Measurements from ENCODE around the gene AGMO. TPM values are rescaled to one million over a fixed set of nuclear protein-coding genes. Genes with fewer than 3 reads are reported as not detected.

AGMO gene
- total RNA-seq = not detected in 2 replicates

GRCh38 chr7:15561835-15562234, at the start of gene AGMO:
Gene AGMO (minus strand): TSS chr7:15562015.
- H3K27ac Mint-ChIP-seq = no peak within 1 kb of the TSS
- intact Hi-C loops (cut with micrococcal nuclease) = no loop called here
- peaks cover 12% of the 10 kb centered on the region for H3K9me3 Mint-ChIP-seq

GRCh38 chr7:15610503-15610902, 48.7 kb upstream of the AGMO start:
- Mint-ChIP-seq H3K36me3 (ENCODE audit: low read depth) (no peaks in the 10 kb centered on the region), H3K27ac (no peak overlapping the region), H3K4me1 (ENCODE audit: low read depth) (no peaks in the 10 kb centered on the region), H3K4me3 (ENCODE audit: low read depth) (no peak overlapping the region), H3K27me3 (ENCODE audit: low read depth) (no peaks in the 10 kb centered on the region), H3K9me3 (peaks cover 7% of the 10 kb centered on the region)
- intact Hi-C loops (cut with micrococcal nuclease) = no loop called here
- DNase-seq (ENCODE audit: low spot score) = no peak

More at GRCh38 chr7:15561835-15562234, at the start of gene AGMO:
- no peak within 1 kb of the TSS for H3K4me3 Mint-ChIP-seq (ENCODE audit: low read depth)
- no peaks in the 10 kb centered on the region for H3K27me3 Mint-ChIP-seq (ENCODE audit: low read depth)
- H3K36me3 Mint-ChIP-seq (ENCODE audit: low read depth) = no peaks in the 10 kb centered on the region
- H3K4me1 Mint-ChIP-seq (ENCODE audit: low read depth) = no peaks in the 10 kb centered on the region
- DNase-seq (ENCODE audit: low spot score) = no peak

DNA sequence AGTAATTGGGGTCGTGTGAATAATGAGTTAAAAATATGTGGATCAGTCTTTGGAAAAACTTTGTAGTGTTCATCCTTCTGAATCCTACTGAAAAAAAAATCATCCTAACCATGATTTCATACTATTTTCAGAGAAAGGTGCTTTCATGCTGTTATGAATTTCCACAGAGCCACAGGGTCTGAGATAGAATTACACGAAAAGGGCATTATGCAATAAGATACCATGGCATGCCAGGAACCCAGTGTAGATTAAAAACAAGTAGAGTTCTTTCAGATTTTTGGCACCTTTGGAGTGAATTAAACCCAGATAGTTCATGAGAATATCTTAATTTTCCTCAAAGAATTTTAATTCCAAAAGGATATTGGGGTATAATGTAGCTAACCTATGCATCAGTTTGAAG, 47.5 kb upstream of the AGMO start:
- no peak overlapping the region for H3K4me3 Mint-ChIP-seq (ENCODE audit: low read depth)
- no peaks in the 10 kb centered on the region for H3K4me1 Mint-ChIP-seq (ENCODE audit: low read depth)
- peaks cover 7% of the 10 kb centered on the region for H3K9me3 Mint-ChIP-seq
- no peaks in the 10 kb centered on the region for H3K36me3 Mint-ChIP-seq (ENCODE audit: low read depth)
- no peak for DNase-seq (ENCODE audit: low spot score)
- no peaks in the 10 kb centered on the region for H3K27me3 Mint-ChIP-seq (ENCODE audit: low read depth)
- H3K27ac Mint-ChIP-seq = no peak overlapping the region
- intact Hi-C loops (cut with micrococcal nuclease) = no loop called here

DNA sequence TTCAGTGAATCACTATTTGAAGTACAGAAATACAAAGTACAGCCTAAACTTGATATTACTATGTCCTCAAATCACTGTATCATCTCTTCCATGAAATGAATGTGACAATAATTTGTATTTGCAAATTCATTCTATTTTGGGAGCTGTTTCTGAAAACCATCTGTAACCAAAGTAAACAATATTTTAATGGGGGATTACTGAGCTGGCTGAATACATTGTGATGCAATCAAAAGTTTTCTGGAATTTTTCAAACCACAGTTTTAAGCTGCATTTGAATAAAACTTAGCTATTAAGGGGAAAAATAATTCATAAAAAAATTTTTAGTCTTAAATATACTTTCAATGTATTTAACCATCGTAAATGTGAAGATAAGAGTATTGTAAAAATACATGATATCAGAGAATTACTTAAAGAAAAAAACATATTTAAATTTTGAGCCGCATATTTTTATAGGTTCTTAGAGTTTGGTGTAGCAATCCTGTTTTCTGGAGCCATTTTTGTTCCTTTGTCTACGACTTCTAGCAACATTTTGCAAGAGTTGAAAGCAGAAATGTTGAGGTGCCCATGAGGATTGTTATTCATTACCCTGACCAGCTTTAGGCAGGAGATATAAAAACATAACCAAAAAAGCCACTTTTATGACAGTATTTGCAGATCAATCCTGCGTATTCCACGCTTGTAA, 45.9 kb upstream of the AGMO start:
- no peak for DNase-seq (ENCODE audit: low spot score)
- Mint-ChIP-seq H3K27me3 (ENCODE audit: low read depth) (no peaks in the 10 kb centered on the region), H3K36me3 (ENCODE audit: low read depth) (no peaks in the 10 kb centered on the region), H3K9me3 (peaks cover 12% of the 10 kb centered on the region), H3K4me1 (ENCODE audit: low read depth) (no peaks in the 10 kb centered on the region), H3K27ac (no peak overlapping the region), H3K4me3 (ENCODE audit: low read depth) (no peak overlapping the region)
- intact Hi-C loops (cut with micrococcal nuclease) = no loop called here

- Mint-ChIP-seq H3K27me3 (ENCODE audit: low read depth) (no peaks in the 10 kb centered on the region), H3K9me3 (peaks cover 12% of the 10 kb centered on the region), H3K4me1 (ENCODE audit: low read depth) (no peaks in the 10 kb centered on the region), H3K27ac (no peak overlapping the region), H3K36me3 (ENCODE audit: low read depth) (no peaks in the 10 kb centered on the region), H3K4me3 (ENCODE audit: low read depth) (no peak overlapping the region)
- no peak for DNase-seq (ENCODE audit: low spot score)
- intact Hi-C loops (cut with micrococcal nuclease) = no loop called here
Observed at GRCh38 chr7:15606561-15606960, 44.7 kb upstream of the AGMO start.

DNA sequence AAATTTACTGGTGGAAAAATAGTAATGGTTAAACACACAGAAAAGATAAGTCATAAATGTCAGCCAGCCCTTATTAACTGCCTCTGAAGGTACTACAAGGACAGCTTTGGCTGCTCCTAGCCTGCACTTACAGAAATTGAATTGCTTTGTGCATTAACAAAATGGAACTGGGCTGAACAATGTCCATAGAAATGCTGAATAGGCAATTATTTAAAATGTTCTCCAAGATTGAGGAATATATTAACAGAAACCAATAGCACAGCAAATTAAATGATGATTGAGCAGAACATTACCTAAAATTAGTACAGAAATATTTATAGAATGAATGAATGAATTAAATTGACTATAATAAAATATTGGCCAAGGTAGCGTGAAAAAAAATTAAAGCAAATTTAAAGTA, 42.4 kb upstream of the AGMO start:
- H3K9me3 Mint-ChIP-seq = peaks cover 5% of the 10 kb centered on the region
- no peak overlapping the region for H3K4me3 Mint-ChIP-seq (ENCODE audit: low read depth)
- H3K36me3 Mint-ChIP-seq (ENCODE audit: low read depth) = no peaks in the 10 kb centered on the region
- H3K27me3 Mint-ChIP-seq (ENCODE audit: low read depth) = no peaks in the 10 kb centered on the region
- DNase-seq (ENCODE audit: low spot score) = no peak
- H3K4me1 Mint-ChIP-seq (ENCODE audit: low read depth) = no peaks in the 10 kb centered on the region
- no peak overlapping the region for H3K27ac Mint-ChIP-seq
- intact Hi-C loops (cut with micrococcal nuclease) = no loop called here

DNA sequence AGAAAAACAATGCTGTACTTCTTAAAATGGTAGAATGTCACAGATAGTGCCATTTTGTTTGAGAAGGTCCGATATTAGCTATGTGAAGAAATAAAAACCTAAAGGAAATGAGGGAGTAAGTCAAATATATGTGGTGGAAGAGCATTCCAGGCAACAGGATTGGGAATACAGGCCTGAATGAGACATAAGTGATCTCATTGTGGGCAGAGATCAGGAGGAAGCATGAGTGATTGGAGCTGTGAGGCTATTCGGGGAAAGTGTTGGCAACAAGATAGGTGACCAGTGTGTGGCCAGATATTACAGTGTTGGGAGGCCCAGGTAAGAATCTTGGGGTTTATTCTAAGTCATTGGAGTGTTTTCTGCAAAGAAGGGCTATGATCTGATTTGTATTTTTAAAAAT, 41.3 kb upstream of the AGMO start:
- no peak overlapping the region for H3K27ac Mint-ChIP-seq
- intact Hi-C loops (cut with micrococcal nuclease) = no loop called here
- no peak for DNase-seq (ENCODE audit: low spot score)
- no peak overlapping the region for H3K4me3 Mint-ChIP-seq (ENCODE audit: low read depth)
- H3K4me1 Mint-ChIP-seq (ENCODE audit: low read depth) = no peaks in the 10 kb centered on the region
- H3K9me3 Mint-ChIP-seq = peaks cover 5% of the 10 kb centered on the region
- H3K36me3 Mint-ChIP-seq (ENCODE audit: low read depth) = no peaks in the 10 kb centered on the region
- no peaks in the 10 kb centered on the region for H3K27me3 Mint-ChIP-seq (ENCODE audit: low read depth)

- Mint-ChIP-seq H3K4me1 (ENCODE audit: low read depth) (no peaks in the 10 kb centered on the region), H3K36me3 (ENCODE audit: low read depth) (no peaks in the 10 kb centered on the region), H3K27ac (no peak overlapping the region), H3K27me3 (ENCODE audit: low read depth) (no peaks in the 10 kb centered on the region), H3K4me3 (ENCODE audit: low read depth) (no peak overlapping the region), H3K9me3 (peaks cover 5% of the 10 kb centered on the region)
- DNase-seq (ENCODE audit: low spot score) = no peak
- intact Hi-C loops (cut with micrococcal nuclease) = no loop called here
Observed at GRCh38 chr7:15602236-15602635, 40.4 kb upstream of the AGMO start.

DNA sequence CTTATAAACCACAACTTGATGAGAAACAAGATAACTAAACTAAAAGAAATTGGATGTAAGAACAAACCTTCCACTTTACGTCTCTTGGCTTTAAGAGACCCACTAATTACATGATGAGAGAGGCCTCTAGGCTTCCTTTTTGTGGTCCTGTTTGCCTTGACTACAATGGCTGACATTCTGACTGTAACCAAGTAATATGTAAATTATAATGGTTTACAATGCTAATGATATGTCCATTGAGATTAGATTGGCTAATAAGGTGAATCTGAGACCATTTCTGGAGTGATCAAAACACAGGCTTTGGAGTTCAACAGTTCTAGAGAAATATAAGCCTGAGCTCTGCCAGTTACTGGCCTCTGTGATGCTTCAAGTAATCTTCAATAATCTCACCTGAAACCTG, 39.4 kb upstream of the AGMO start:
- H3K27me3 Mint-ChIP-seq (ENCODE audit: low read depth) = no peaks in the 10 kb centered on the region
- no peaks in the 10 kb centered on the region for H3K36me3 Mint-ChIP-seq (ENCODE audit: low read depth)
- peaks cover 9% of the 10 kb centered on the region for H3K9me3 Mint-ChIP-seq
- intact Hi-C loops (cut with micrococcal nuclease) = no loop called here
- H3K27ac Mint-ChIP-seq = no peak overlapping the region
- H3K4me3 Mint-ChIP-seq (ENCODE audit: low read depth) = no peak overlapping the region
- no peak for DNase-seq (ENCODE audit: low spot score)
- no peaks in the 10 kb centered on the region for H3K4me1 Mint-ChIP-seq (ENCODE audit: low read depth)

GRCh38 chr7:15600298-15600697, 38.5 kb upstream of the AGMO start:
- Mint-ChIP-seq H3K27ac (no peak overlapping the region), H3K9me3 (peaks cover 9% of the 10 kb centered on the region), H3K27me3 (ENCODE audit: low read depth) (no peaks in the 10 kb centered on the region), H3K4me3 (ENCODE audit: low read depth) (no peak overlapping the region), H3K36me3 (ENCODE audit: low read depth) (no peaks in the 10 kb centered on the region), H3K4me1 (ENCODE audit: low read depth) (no peaks in the 10 kb centered on the region)
- no peak for DNase-seq (ENCODE audit: low spot score)
- intact Hi-C loops (cut with micrococcal nuclease) = no loop called here

- no peak overlapping the region for H3K27ac Mint-ChIP-seq
- intact Hi-C loops (cut with micrococcal nuclease) = no loop called here
- H3K4me3 Mint-ChIP-seq (ENCODE audit: low read depth) = no peak overlapping the region
- H3K36me3 Mint-ChIP-seq (ENCODE audit: low read depth) = no peaks in the 10 kb centered on the region
- H3K4me1 Mint-ChIP-seq (ENCODE audit: low read depth) = no peaks in the 10 kb centered on the region
- H3K9me3 Mint-ChIP-seq = peaks cover 24% of the 10 kb centered on the region
- no peak for DNase-seq (ENCODE audit: low spot score)
- no peaks in the 10 kb centered on the region for H3K27me3 Mint-ChIP-seq (ENCODE audit: low read depth)
Observed at GRCh38 chr7:15594461-15594860, 32.6 kb upstream of the AGMO start.

GRCh38 chr7:15593382-15593781, 31.6 kb upstream of the AGMO start:
- no peak for DNase-seq (ENCODE audit: low spot score)
- Mint-ChIP-seq H3K36me3 (ENCODE audit: low read depth) (no peaks in the 10 kb centered on the region), H3K4me3 (ENCODE audit: low read depth) (no peak overlapping the region), H3K4me1 (ENCODE audit: low read depth) (no peaks in the 10 kb centered on the region), H3K27me3 (ENCODE audit: low read depth) (no peaks in the 10 kb centered on the region), H3K9me3 (peaks cover 30% of the 10 kb centered on the region), H3K27ac (no peak overlapping the region)
- intact Hi-C loops (cut with micrococcal nuclease) = no loop called here

DNA sequence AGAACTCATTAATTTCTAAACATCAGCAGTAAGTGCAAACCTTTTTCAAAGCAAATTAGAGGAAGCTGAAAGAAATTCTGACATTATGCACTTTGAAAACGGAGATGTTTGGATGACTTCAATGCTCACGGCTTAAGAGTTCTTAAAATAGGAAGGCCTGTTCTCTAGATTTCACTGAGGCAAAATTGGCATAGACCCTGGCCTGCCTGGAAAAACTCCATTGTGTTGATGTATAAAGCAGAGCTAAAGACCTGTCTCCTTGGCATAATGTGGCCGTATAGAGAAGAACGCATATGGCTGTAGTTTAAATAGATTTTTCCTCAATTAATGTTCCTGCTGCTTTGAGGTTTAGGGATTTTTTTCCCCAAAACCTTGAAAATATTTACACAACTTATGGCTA, 24.5 kb upstream of the AGMO start:
- intact Hi-C loops (cut with micrococcal nuclease) = no loop called here
- no peaks in the 10 kb centered on the region for H3K4me1 Mint-ChIP-seq (ENCODE audit: low read depth)
- H3K9me3 Mint-ChIP-seq = peaks cover 33% of the 10 kb centered on the region
- no peak overlapping the region for H3K4me3 Mint-ChIP-seq (ENCODE audit: low read depth)
- no peak overlapping the region for H3K27ac Mint-ChIP-seq
- DNase-seq (ENCODE audit: low spot score) = no peak
- H3K27me3 Mint-ChIP-seq (ENCODE audit: low read depth) = no peaks in the 10 kb centered on the region
- no peaks in the 10 kb centered on the region for H3K36me3 Mint-ChIP-seq (ENCODE audit: low read depth)

DNA sequence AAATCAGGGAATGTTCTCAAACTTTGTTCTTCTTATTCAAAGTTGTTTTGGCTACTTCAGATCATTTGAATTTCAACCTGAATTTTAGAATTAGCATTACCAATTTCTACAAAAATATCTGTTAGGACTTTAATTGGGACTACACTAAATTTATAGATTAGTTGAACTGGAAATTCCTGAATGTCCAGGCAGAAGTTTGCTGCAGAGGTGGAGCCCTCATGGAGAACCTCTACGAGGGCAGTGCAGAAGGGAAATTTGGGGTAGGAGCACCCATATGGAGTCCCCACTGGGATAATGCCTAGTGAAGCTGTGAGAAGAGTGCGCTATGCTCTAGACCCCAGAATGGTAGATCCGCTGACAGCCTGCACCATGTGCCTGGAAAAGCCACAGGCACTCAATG, 22.8 kb upstream of the AGMO start:
- Mint-ChIP-seq H3K4me1 (ENCODE audit: low read depth) (no peaks in the 10 kb centered on the region), H3K27me3 (ENCODE audit: low read depth) (no peaks in the 10 kb centered on the region), H3K9me3 (peaks cover 29% of the 10 kb centered on the region), H3K27ac (no peak overlapping the region), H3K36me3 (ENCODE audit: low read depth) (no peaks in the 10 kb centered on the region), H3K4me3 (ENCODE audit: low read depth) (no peak overlapping the region)
- intact Hi-C loops (cut with micrococcal nuclease) = no loop called here
- DNase-seq (ENCODE audit: low spot score) = no peak
